Stimulated activated CD8-positive, alpha-beta memory T cell treated with anti-CD3 and anti-CD28 coated beads, Interleukin-12 subunit alpha, Interleukin-12 subunit beta, amount 100 ng/mL, for 4 hours (primary cell): ENCODE measurements around the gene SKIC2.
"Not testable (repeated sequence)": the region's sequence is repeated elsewhere in the genome, so short reads cannot be mapped to it uniquely, and the experiment has no call there.

Experiments
- DNase-seq: peaks from one replicate; pipeline ENCODE4 v3.0.0-alpha.2; 2020; ENCODE audit warnings: low read depth

The SKIC2 gene

DNA sequence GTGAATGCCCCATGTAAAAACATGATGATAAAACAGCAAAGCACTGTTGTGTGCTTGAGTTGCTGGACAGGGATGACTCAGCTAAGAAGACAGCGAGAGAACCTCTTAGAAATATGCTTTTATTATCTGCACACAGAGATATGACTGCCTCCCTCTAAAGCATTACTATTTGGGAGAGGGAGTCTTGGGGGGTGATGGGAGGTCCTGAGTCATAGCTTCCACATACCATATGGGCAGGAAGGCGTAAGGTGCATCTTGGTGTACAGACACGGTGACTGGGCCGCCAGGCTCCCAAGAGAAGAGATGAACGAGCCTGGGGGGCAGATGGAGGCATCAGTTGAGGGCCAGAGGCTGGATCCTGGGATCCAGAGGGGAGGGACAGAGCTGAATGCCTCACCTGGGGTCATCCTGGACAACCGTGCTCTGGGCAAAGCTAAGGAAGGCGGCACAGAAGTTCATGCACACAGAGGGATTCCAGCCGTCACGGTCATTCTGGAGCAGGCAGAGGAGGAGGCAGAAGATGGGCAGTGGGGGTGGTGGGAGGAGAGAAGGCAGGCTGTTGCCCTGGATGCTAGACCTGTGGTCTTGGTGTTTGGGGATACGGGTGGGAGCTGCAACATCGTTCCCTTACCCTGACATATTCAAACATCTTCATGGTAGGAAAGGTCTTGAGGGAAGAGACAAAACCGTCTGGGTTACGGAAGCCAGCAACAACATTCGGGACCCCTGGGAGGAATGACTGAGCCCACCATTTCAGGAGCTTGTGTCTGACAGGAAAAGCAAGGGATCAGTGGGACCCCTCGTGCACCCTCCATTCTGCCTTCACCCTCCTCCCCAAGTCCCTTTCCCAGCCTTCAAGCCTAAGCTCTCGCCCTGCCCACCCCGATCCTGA lies 11.0 kb downstream of the SKIC2 start:
- DNase-seq = no peak

DNA sequence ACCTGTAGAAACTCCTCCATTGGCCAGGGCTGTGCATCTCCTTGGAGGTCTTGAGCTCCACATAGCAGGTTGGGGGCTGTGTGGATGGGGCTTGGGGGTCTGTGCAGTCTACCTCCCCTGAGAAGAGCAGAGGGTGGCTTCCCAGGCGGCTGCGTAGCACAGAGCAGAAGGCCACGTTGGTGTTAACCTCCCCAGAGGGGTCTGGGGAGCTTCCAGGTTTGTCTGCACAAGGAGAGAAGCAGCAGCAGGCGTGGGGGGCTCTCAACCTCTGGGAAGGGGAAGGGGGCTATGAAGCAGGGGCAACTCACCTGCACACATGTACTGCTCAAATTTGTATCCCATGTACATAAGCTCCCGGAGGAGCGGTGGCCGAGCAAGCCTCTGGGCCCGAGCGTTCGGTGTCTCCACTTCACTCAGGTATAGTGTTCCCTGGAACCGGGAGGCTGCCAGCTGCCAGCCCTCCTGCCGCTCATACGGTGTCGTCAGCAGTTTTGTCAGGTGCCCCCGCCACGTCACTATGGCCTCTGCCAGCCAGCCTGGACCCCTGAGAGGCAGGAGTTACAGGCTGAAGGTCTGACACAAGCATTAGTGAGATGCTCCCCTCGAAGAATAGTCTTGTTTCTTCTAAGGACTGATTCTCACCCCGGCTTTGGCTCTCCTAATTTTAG lies 11.8 kb downstream of the SKIC2 start:
- DNase-seq = no peak

DNA sequence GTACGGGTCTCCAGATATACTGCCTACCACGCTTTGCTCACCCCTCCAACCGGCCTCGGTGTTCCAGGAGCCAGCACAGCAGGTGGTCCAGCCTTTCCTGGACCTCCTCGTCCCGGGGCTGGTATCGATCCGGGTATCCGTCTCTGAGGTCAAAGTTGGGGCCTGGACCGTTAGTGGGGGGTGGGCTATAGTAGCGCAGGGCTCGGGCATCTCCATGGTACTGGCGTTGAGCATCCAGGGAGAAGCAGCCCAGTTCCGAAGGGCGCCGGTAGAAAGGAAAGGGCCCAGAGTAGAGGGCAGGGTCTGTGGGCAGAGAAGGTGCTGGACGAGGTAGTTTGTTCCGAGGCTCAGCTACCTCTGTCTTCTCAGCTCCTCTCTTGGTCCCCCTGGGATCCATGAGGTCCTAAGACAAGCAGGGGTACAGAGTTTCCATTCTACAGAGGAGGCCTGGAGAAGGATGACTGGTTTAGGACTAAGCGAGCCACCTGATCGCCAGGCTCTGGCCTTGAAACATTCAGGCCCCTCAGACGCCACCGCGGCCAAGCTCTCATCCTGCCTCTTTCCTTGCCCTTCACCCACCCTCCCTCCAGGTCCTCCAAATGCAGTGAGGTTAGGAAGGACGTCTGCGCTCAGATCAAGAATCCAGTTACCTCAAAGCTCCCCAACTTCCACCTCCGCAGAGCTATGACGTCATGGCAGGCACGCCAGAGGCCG lies 12.5 kb downstream of the SKIC2 start:
- no peak for DNase-seq

DNA sequence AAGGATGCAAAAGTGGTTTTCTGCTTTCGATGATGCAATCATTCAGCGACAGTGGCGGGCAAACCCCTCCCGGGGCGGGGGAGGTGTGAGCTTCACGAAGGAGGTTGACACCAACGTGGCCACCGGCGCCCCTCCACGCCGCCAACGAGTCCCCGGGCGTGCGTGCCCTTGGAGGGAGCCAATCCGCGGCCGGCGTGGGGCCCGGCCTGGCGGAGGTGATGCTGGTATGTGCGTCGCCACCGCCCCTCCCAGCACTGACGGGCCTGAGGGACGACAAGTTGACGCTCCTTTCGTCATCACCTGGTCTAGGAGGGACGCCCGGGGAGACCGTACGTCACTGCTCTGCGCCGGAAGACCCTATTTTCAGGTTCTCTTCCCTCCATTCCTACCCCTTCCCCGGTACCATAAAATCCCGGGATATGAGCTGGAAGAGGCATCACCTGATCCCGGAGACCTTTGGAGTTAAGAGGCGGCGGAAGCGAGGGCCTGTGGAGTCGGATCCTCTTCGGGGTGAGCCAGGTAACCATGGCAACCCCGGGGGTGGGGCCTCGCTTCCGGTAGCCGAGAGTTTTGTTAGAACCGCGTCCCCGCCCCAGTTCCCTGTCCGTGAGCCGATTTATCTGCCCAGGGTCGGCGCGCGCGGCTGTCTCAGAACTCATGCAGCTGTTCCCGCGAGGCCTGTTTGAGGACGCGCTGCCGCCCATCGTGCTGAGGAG lies 13.2 kb downstream of the SKIC2 start, which contains the start of gene DXO:
Gene DXO, minus strand, starts transcription at position 146 of the 716 bp plus-strand sequence. CDS start 463 bp downstream, outside the sequence.
- peak; percentile 95 for DNase-seq

DNA sequence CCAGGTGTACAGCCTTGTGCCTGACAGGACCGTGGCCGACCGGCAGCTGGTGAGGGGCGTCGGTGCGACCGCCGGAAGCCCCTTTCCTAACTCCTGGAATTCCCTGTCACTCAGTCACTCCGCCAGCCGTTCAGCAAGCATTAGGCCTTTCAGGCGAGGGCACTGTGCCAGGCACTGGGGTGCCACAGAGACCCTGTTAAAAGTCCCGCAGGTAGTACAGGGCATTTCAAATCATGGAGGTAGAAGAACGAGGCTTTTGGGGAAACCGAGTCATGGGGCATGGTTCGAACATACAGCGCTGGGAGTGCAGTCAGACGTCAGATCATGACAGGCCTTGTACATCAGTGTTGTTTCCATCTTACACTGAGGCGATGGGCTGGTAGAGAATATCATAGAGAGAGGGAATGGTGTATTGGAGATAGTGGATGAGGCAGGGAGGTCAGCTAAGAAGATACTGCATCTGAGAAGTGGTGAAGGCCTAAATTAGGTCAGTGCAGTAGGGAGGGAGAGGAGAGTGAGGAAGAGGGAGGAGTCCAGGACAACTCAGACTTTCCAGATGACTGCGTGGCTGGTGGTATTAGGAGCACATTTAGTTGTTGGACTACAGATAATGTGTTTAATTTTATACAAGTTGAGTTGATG lies 13.9 kb downstream of the SKIC2 start:
- no peak for DNase-seq

DNA sequence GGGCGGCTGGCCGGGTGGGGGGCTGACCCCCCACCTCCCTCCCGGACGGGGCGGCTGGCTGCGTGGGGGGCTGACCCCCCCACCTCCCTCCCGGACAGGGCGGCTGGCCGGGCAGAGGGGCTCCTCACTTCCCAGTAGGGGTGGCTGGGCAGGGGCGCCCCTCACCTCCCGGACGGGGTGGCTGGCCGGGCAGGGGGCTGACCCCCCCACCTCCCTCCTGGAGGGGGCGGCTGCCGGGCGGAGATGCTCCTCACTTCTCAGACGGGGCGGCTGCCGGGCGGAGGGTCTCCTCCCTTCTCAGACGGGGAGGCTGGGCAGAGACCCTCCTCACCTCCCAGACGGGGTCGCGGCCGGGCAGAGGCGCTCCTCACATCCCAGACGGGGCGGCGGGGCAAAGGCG lies 17.1 kb downstream of the SKIC2 start:
- not testable (repeated sequence) for DNase-seq

DNA sequence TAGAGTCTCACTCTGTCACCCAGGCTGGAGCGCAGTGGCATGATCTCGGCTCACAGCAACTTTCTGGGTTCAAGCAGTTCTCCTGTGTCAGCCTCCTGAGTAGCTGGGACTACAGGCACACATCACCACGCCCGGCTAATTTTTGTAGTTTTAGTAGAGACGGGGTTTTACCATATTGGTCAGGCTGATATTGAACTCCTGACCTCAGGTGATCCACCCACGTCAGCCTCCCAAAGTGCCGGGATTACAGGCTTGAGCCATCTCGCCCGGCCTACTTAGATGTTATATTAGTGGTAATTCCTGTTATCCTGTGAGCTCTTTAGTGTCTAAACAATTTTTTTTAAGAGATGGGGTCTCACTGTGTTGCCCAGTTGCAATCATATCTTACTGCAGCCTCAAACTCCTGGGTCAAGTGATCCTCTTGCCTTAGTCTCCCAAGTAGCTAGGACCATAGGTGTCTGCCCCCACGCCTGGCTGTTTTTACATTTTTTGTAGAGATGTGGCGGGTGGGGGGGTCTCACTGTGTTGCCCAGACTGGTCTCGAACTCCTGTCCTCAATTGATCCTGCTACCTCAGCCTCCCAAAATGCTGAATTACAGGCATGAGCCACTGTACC lies 18.9 kb downstream of the SKIC2 start:
- no peak for DNase-seq

DNA sequence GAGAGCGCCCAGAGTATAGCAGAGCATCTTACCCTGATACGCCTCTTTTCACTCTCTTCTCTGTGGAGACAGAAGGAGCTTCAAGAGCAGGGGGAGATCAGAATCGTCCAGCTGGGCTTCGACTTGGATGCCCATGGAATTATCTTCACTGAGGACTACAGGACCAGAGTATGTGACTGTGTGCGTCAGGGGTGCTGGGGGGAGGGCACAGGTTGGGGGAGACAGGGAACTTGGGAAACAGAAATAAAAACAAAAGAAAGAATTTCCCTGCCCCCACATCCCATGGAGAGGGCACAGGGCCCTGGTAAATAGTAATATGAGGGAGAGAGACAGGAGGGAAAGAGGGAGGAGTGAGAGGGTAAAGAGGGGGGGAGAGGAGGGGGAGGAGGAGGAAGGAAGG lies 19.9 kb downstream of the SKIC2 start:
- DNase-seq = no peak

DNA sequence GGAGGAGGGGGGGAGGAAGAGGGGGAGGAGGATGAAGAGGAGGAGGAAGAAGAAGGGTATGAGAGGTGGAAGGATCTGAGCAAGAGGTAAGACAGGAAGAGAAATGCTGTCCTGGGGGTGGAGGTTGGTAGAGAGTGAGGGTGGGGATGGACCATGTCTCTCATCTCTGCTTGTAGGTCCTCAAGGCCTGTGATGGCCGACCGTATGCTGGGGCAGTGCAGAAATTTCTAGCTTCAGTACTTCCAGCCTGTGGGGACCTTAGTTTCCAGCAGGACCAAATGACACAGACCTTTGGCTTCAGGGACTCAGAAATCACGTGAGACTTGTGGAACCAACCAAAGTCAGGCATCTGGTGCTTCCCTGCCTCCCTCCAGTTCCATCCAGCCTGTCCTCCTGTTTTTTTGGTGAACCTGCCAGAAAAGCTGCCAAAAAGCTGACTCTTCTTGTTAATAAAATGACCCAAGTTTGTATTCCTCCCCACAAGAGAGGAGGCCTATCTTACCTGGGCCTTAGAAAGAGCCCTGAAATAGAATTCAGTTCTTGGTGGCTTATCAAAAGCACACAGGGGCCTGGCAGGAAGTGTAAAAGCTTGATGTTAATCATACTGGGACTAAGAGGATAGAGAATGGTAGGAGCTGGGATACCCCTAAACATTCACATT lies 20.4 kb downstream of the SKIC2 start:
- DNase-seq = no peak

DNA sequence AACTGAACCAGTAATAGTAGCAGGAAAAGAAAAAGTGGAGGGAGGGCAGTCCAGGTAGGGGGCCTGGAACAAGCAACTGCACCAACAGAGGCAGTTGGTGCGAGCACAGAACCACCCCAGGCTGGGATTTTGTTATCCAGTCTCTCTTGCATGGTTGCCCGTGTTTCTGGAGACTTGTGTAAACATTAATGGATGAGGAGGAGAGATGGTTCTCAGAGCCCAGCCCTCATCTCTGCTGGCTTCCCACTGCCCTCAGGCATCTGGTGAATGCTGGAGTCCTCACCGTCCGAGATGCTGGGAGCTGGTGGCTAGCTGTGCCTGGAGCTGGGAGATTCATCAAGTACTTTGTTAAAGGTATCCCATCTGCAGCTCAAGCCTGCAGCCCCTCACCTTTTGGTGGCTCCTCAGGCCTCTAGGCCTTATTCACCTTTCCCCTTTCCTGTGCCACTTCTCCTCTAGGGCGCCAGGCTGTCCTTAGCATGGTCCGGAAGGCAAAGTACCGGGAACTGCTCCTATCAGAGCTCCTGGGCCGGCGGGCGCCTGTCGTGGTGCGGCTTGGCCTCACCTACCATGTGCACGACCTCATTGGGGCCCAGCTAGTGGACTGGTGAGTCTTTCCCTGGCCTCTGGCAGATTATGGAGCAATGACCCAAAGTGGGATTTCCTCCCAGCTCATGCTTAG lies 21.4 kb downstream of the SKIC2 start:
- not testable (repeated sequence) for DNase-seq

DNA sequence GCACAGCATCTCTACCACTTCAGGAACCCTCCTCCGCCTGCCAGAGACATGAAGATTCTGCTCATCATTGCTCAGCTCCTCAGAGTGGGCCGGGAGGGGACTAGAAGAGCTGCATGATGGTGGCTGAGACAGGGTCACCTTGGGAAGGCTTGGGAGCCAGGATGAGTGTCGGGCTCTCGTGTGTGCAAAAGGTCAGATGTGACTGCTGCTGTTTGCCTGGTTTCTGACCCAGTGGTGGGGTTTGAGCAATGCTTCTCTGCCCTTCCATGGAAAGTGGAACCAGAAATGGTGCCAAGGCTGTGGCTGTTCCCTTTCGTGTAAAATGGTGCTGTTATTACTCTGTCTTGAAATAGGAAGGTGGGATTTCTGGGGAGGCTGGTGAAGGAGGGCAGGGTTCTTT lies 22.0 kb downstream of the SKIC2 start:
- not testable (repeated sequence) for DNase-seq

DNA sequence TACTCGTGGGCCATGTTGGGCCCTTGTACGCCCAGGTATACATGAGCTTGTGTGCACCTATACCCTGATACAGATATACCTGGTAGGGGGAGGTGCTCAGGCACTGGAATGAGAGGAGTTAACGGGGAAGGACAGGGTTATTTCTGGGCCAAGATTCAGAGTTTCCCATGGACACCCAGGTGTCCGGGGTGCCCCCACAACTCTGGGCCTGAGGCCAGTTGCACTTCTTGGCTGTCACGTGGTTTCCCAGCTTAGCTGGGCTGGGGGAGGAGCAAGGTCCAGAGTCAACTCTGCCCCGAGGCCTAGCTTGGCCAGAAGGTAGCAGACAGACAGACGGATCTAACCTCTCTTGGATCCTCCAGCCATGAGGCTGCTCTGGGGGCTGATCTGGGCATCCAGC lies 22.8 kb downstream of the SKIC2 start, which contains the start of gene C4A:
Gene C4A, plus strand, starts transcription at position 314 of the 400 bp plus-strand sequence. Its CDS starts 51 bp downstream, at position 365.
- not testable (repeated sequence) for DNase-seq

DNA sequence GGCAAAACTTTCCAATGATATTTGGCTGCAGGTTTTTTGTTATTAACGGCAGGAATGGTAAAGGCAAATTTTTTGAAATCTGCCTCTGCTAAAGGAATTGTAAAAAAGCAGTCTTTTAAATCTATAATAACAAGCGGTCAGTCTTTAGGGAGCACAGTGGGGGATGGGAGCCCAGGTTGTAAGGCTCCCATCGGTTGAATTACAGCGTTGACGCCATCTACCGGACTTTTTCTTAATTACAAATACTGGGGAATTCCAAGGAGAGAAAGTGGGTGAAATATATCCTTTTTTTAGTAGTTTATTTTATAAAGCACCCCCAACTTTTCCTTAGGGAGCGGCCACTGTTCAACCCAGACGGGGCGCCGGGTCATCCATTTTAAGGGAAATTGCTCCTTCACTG lies 30.4 kb downstream of the SKIC2 start:
- not testable (repeated sequence) for DNase-seq

DNA sequence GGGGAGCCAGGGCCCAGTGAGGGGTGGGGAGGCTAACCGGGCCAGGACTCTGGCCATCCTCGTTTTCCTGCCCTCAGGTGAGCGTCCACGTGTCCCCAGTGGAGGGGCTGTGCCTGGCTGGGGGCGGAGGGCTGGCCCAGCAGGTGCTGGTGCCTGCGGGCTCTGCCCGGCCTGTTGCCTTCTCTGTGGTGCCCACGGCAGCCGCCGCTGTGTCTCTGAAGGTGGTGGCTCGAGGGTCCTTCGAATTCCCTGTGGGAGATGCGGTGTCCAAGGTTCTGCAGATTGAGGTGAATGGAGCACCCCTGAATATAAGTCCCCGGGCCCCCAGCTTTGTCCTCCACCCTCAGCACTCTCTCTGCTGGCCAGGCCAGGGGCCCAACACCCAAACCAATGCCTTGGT lies 35.4 kb downstream of the SKIC2 start:
- not testable (repeated sequence) for DNase-seq

DNA sequence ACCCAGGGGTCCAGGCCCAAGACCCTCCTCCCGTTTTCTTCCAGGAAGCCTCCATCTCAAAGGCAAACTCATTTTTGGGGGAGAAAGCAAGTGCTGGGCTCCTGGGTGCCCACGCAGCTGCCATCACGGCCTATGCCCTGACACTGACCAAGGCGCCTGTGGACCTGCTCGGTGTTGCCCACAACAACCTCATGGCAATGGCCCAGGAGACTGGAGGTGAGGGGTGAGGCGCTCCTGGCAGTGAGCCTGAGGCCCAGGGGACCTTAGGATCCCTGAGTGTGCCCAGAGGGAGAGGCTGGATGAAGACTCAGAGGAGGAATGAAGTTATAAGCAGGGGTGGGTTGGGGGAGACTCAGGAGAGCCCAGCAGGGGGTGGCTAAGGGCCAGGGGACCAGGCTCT lies 37.4 kb downstream of the SKIC2 start:
- not testable (repeated sequence) for DNase-seq

DNA sequence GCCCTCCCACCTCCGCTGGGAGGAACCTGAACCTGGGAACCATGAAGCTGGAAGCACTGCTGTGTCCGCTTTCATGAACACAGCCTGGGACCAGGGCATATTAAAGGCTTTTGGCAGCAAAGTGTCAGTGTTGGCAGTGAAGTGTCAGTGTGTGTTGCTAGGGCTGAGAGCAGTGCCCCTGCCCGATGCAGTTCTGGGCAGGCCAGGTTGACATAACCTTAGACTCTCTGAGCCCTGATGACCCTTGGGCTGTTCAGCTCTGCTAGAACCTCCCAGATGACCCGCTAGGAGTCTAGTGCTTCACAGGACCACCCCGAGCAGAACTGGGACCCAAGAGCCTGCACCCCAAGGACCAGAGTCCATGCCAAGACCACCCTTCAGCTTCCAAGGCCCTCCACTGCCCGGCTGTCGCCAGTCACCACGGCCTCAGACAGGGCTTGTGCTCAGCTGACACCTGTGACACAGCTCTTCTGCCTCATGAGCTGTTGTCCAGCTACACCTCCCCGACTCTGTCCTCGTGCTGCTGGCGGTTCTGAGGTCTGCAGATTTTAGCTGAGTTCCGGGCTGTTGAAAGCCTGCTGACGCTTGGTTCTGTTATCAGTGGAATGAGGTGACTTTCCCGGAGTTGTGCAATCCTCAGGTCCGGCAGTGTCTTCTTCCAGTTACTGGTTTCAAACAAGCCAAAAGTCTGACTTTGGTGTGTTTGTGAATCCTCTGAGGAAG lies 43.7 kb downstream of the SKIC2 start:
- not testable (repeated sequence) for DNase-seq

DNA sequence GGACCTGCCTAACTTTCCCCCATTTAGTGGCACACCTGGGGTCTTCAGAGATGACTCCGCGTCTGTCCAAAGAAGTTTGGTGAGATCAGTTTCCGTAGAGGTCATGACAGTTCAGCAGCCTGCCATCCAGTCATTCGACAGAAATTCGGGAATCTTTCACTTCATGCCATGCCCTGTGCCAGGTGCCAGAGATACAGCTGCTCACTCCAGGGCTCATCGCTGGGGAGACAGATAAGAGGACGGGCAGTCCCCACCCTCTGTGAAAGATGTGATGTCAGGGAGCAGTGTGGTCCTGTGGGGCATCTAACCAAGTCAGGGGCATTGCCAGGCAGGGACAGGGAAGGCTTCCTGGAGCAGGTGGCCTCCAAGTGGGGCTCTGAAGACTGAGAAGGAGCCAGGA lies 44.3 kb downstream of the SKIC2 start:
- DNase-seq = not testable (repeated sequence)

DNA sequence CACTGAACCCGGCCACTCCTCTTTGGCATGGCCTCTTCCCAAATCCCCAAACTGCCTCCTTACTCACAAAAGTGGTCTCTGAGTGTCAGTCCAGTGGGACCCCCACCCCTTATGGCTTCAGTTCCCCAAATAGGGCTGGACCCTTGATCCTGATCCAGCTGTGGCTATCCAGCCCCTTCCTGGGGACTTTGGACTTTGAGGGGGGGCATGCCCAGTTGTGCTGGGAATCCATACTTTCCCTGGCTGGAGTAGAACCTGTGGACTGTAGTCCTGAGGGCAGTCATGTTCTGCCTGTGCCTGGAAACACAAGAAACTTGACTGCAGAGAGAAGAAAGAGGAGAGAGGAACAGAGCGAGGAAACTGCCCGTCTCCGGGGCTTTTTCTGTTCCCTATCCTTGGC lies 45.4 kb downstream of the SKIC2 start:
- DNase-seq = not testable (repeated sequence)
